GM12865 (cell line): ENCODE measurements around the gene TRAP1.

Experiments
- DNase-seq: peaks from one replicate; pipeline ENCODE4 v3.0.0; 2010; ENCODE audit warnings: low read depth
- H3K4me3 ChIP-seq: 2 replicates; pipeline ENCODE4 v1.5.1; 2011; ENCODE audit warnings: mild to moderate bottlenecking, low read depth, low read length, control low read depth
- CTCF ChIP-seq: IDR thresholded peaks from 2 replicates; pipeline ENCODE4 v1.5.1; 2011; ENCODE audit warnings: low read length, control low read depth, low read depth, inconsistent platforms; ENCODE audit not compliant: insufficient read depth; ENCODE audit errors: missing control alignments

Gene TRAP1

GRCh38 chr16:3738128-3738527 is 20.8 kb upstream of the TRAP1 start:
- no peak for DNase-seq
- no peak for TF ChIP-seq CTCF
- H3K4me3 ChIP-seq = no peak overlapping the region

GRCh38 chr16:3737181-3737580 is 19.9 kb upstream of the TRAP1 start:
- no peak overlapping the region for H3K4me3 ChIP-seq
- no peak for TF ChIP-seq CTCF
- no peak for DNase-seq

DNA sequence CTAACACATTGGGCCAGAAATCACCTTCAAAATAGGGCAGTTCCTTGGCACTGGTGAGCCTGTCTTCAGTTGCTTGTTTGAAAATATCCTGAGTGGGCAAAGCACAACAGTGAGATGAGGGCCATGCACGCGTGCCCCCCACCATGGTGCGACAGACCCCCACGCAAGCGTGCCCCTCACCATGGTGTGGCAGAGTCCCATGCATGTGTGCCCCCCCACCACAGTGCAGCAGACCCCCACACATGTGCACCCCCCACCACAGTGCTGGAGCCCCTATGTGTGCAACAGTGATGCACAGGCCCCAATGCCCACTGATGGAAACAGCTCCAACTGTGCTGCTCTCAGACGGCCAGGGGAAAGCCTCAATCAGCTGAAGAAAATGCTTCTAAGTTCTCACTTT is 18.8 kb upstream of the TRAP1 start:
- DNase-seq = no peak
- TF ChIP-seq CTCF = no peak
- H3K4me3 ChIP-seq = no peak overlapping the region

- no peak for TF ChIP-seq CTCF
- no peak for DNase-seq
- no peak overlapping the region for H3K4me3 ChIP-seq
These were observed 18.2 kb upstream of the TRAP1 start for GRCh38 chr16:3735541-3735940.

- TF ChIP-seq CTCF = no peak
- no peak overlapping the region for H3K4me3 ChIP-seq
- DNase-seq = no peak
These were observed 17.5 kb upstream of the TRAP1 start for GRCh38 chr16:3734758-3735221.

GRCh38 chr16:3734084-3734757 is 16.9 kb upstream of the TRAP1 start:
- H3K4me3 ChIP-seq = no peak overlapping the region
- no peak for DNase-seq
- TF ChIP-seq CTCF = no peak

GRCh38 chr16:3732171-3732570 is 14.8 kb upstream of the TRAP1 start:
- H3K4me3 ChIP-seq = no peak overlapping the region
- no peak for TF ChIP-seq CTCF
- no peak for DNase-seq
